Right kidney (tissue), 1 donor: ENCODE measurements around the gene CASP12.

Source experiments
- DNase-seq: peaks from one replicate; pipeline ENCODE4 v3.0.0-alpha.2; 2016

CASP12 gene

GRCh38 chr11:104892723-104893511 lies 5.3 kb downstream of the CASP12 start:
- DNase-seq = no peak

GRCh38 chr11:104891135-104891534 lies 7.1 kb downstream of the CASP12 start:
- DNase-seq = no peak

- DNase-seq = no peak
Measured at GRCh38 chr11:104883342-104883741, 14.9 kb downstream of the CASP12 start.

DNA sequence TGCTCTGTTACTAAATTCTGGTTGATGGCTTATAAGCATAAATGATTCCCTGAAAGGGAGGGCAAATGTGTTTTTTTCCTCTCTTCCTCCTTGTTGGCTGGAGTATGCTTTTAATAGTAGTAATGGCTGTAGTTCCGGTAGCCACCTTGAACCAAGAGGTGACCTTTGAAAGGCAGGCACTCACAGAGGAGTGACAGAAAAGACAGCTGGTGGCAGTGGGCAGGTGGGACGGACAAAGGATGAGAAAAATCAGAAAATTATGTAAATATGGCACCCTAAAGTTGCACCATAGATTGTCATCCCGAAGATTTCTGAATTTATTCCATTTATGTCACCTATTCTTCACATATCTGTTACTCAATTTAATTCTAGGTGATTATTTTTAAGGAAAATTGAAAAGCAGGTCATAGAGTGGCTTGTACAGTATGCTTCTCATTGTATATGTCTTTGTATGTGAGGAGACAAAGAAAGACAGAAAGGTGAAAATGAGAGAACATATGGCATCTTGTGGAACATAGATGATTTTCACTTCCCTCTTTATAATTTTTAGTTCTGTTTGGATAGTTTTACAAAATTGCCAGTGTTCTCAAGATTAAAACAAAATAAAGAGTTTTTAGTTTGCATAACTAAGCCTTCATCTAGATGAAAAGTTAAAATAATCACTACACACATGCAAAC lies 17.0 kb downstream of the CASP12 start:
- DNase-seq = no peak

DNA sequence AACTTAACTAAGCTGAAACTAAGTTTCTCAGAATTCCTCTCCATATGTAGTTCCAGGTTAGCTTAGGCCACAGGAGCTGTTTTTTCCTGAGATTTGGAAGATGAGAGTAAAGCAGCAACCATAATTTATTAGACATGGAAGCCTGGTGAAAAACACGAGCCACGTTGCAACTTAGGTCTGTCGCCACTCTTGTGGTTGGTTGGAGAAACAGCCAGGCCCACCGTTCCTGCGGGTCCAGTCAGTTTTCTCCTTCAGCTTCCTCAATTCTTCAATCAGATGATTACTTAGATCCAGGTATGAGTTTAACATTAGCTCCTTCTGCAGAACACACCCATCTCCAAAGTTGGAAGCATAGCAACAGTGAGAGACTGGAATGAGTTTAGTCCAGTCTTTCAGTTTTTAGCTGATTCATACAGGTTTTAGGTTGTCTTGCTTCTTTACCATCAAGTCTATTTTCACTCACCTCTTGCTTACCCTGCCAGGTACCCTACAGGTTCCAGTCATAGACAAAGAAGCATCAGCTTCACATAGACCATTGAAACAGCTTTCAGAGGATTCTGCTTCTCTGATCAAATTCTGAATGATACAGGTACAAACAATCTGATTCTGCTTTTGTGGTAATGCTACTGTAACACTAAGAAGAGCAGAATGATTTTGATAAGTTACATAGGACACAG lies 18.6 kb downstream of the CASP12 start:
- no peak for DNase-seq

- no peak for DNase-seq
Measured at GRCh38 chr11:104876861-104877431, 21.3 kb downstream of the CASP12 start.

DNA sequence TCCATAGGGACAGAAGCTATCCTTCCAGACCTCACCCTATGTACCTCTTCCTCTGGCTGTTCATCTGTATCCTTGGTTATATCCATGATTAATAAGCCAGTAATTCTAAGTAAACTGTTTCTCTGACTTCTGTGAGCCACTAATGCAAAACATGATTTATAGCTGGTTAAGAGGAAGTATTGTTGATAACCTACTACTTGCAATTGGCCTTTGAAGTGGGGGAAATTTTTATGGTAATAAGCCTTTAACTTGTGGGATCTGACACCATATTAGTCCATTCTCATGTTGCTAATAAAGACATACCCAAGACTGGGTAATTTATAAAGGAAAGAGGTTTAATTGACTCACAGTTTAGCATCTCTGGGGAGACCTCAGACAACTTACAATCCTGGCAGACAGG lies 21.9 kb downstream of the CASP12 start:
- DNase-seq = no peak

DNA sequence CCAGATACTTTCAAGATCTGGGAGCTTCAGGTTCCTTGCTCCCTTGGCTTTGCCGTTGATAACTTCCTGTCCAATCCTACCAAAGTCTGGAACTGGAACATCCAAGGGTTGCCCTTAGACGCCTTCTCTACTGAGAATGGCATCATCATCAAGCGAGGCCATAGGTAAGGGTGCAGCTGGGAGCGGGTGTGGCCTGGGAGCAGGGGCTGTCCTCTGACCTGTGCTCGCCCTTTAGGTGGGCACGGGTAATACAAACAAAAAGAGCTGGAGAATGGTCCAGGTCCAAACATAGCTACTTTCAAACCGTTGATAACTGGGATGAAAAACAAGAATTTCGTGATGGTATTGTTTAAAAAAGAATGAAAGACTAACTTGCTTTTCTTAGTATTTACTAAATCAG lies 25.0 kb downstream of the CASP12 start:
- DNase-seq = no peak

- no peak for DNase-seq
Measured at GRCh38 chr11:104872393-104872792, 25.9 kb downstream of the CASP12 start.

- DNase-seq = no peak
Measured at GRCh38 chr11:104870910-104871309, 27.4 kb downstream of the CASP12 start.

GRCh38 chr11:104866815-104867214 lies 31.4 kb downstream of the CASP12 start:
- DNase-seq = no peak

- DNase-seq = peak; percentile 17
Measured at GRCh38 chr11:104858882-104859775, 39.1 kb downstream of the CASP12 start.

- DNase-seq = no peak
Measured at GRCh38 chr11:104856607-104857006, 41.7 kb downstream of the CASP12 start.

DNA sequence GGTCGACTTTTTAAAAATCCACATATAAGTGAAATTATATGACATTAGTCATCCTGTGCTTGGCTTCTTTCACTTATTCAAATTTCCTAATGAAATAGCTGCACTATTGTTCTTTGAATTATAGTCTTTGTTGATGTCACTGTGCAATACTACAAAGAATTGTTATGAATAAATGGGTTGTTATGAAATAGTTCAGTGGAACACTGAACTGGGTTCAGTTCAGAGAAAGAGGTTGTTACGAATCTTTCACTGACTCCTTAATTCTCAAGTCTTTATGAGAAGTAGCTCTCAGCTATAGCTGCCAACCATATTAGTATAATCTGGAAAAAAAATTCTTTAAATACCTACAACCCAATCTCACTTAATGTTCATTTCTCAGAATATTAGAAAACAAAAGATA lies 42.3 kb downstream of the CASP12 start:
- DNase-seq = no peak

- DNase-seq = no peak
Measured at GRCh38 chr11:104853276-104853675, 45.0 kb downstream of the CASP12 start.

GRCh38 chr11:104852811-104853210 lies 45.4 kb downstream of the CASP12 start:
- DNase-seq = no peak

DNA sequence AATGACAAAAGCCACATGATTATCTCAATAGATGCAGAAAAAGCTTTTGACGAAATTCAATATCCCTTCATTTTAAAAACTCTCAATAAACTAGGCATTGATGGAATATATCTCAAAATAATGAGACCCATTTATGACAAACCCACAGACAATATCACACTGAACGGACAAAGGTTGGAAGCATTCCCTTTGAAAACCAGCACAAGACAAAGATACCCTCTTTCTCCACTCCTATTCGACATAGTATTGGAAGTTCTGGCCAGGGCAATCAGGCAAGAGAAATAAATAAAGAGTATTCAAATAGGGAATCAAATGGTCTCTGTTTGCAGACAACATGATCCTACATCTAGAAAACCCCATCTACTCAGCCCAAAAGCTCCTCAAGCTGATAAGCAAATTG lies 52.0 kb downstream of the CASP12 start:
- no peak for DNase-seq

DNA sequence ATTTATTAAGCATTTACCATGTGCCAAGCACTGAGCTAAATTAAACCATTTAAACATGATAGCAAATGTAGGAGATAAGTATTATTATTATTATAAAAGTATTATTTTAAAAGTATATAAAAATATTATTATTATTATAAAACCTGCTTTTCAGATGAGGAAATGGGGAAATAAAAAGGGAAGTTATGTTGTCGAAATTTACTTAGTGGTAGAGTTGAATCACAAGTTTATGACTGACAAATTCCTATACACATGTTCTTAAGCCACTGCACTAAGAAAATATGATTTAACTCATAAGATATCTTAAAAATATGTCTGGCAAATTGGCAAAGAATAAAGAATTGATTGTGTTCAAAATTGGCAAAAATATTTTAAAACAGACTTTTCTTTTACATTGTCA lies 53.8 kb downstream of the CASP12 start:
- no peak for DNase-seq

DNA sequence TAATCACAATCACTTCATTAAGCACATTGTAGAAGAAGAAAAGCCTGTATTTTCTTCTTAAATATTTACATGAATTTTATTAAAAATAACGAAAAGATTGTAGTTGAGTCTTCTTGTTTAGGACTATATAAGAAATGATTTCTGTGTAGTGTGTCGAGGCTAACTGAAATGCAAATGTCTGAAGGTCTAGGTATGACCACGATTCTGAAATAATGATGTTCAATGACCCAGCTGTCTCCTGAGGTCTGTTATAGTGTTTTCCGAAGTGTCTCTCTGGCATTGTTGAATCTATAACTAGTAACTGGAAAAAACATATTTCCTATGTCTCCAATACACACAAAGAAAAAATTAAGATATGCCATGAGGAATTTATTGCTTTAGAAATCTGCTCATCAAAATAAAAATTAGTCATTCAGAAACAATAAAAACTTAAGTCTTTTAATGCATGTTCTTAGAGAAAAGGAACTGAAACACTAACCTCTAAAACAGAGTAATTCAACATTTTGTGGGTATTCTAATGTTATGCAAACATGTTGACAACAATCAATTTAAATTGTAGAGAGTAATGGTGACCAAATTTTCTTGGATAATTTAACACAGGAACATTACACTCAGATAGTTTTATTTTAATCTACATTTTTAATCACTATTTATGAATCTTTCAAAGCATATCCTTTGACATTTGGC lies 55.0 kb downstream of the CASP12 start:
- DNase-seq = no peak

DNA sequence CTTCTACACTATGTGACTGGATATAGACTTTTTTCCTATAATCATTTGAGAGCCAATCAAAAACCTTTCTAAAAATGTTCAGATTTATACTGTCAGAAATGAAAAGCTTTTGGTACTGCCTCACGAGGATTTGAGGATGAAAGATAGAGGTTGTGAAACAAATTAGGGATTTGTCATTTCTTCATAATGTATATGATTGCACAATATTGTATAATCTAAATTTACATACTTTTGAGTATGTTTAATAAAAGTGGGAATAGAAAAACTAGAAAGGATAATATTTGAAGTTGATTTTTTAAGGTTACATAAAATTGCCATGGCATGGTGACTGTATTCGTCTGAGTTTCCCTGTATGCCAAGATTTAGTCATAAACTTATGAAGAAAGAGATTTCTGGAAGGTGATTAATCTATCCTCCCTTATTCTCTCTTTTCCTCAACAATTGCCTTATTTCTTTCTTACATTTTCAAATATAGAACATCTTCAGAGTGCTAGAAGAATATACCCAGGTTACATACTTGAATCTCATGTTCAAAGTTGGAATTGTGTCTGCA lies 56.2 kb downstream of the CASP12 start:
- DNase-seq = no peak

DNA sequence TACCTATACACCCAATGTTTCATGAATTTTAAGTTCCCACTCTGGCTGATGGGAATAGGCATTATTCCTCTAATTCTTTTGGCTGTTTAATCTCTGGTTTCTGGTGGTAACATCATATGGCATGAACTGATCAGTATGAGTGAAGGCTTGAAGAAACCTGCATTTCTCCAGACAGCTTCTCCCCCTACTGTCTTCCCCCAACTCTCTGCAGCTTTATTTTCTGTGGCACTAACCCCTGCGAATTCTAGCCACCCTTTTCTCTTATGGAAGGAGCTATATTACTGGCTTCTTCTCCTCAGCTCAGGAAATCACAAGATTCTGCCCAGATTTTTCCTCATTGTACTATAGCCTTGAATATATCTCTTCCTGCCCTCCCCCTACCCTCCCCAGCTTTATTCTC lies 57.1 kb downstream of the CASP12 start:
- no peak for DNase-seq
